Chondrocyte (in vitro differentiated cells): Measurements from ENCODE around the gene PITPNM3. TPM values are rescaled to one million over a fixed set of nuclear protein-coding genes. Genes with fewer than 3 reads are reported as not detected.

Experiments
- DNase-seq: peaks from one replicate; pipeline ENCODE4 v3.0.0; 2021; ENCODE audit warnings: mixed read lengths, low spot score
- H3K27ac Mint-ChIP-seq: one replicate; pipeline ENCODE4 v1.8.0; 2021; ENCODE audit warnings: mild to moderate bottlenecking, moderate library complexity, mixed read lengths; ENCODE audit not compliant: unreplicated experiment
- H3K27me3 Mint-ChIP-seq: 2 replicates; pipeline ENCODE4 v1.8.0; 2021; ENCODE audit warnings: low read depth, mixed read lengths
- H3K36me3 Mint-ChIP-seq: 2 replicates; pipeline ENCODE4 v1.8.0; 2021; ENCODE audit warnings: low read depth, mixed read lengths
- H3K4me1 Mint-ChIP-seq: 2 replicates; pipeline ENCODE4 v1.8.0; 2021; ENCODE audit warnings: low read depth, mild to moderate bottlenecking, mixed read lengths
- H3K4me3 Mint-ChIP-seq: one replicate; pipeline ENCODE4 v1.8.0; 2021; ENCODE audit warnings: mild to moderate bottlenecking, moderate library complexity, mixed read lengths; ENCODE audit not compliant: unreplicated experiment
- H3K9me3 Mint-ChIP-seq: 2 replicates; pipeline ENCODE4 v1.8.0; 2021; ENCODE audit warnings: low read depth, mixed read lengths
- CTCF ChIP-seq: fragments of 200-600 bp; sonication (generic); IDR thresholded peaks from 2 replicates; pipeline ENCODE4 v1.5.0; 2021; ENCODE audit warnings: antibody characterized with exemption, mild to moderate bottlenecking, moderate library complexity
- total RNA-seq: library from RNA; stranded (reverse); gene quantifications from 3 replicates; pipeline ENCODE4 v1.2.1, GENCODE V29; 2021

PITPNM3 gene
- total RNA-seq, 1 donor from 2014 or later: 5.7 TPM

GRCh38 chr17:6435051-6435450, 121.3 kb downstream of the PITPNM3 start, which contains the start of gene AIPL1:
AIPL1 (minus strand) TSS chr17:6435121; CDS start chr17:6435104, 17 bp downstream.
- TF ChIP-seq CTCF: no peak
- Mint-ChIP-seq H3K9me3 (peaks cover 8% of the 10 kb centered on the region), H3K4me1 (no peaks in the 10 kb centered on the region), H3K27me3 (peaks cover 12% of the 10 kb centered on the region), H3K36me3 (peaks cover 3% of the 10 kb centered on the region), H3K27ac (no peak within 1 kb of the TSS), H3K4me3 (no peak within 1 kb of the TSS)
- no peak for DNase-seq

GRCh38 chr17:6430769-6431168, 125.6 kb downstream of the PITPNM3 start:
- Mint-ChIP-seq H3K9me3 (peaks cover 8% of the 10 kb centered on the region), H3K4me3 (no peak overlapping the region), H3K27me3 (peaks cover 5% of the 10 kb centered on the region), H3K27ac (no peak overlapping the region), H3K36me3 (peaks cover 6% of the 10 kb centered on the region), H3K4me1 (peaks cover 3% of the 10 kb centered on the region)
- no peak for DNase-seq
- peak; percentile 61 for TF ChIP-seq CTCF

GRCh38 chr17:6429266-6429665, 127.1 kb downstream of the PITPNM3 start:
- Mint-ChIP-seq H3K4me1 (peaks cover 3% of the 10 kb centered on the region), H3K27ac (no peak overlapping the region), H3K4me3 (no peak overlapping the region), H3K36me3 (peaks cover 6% of the 10 kb centered on the region), H3K27me3 (peaks cover 11% of the 10 kb centered on the region), H3K9me3 (peaks cover 8% of the 10 kb centered on the region)
- no peak for DNase-seq
- TF ChIP-seq CTCF: no peak

DNA sequence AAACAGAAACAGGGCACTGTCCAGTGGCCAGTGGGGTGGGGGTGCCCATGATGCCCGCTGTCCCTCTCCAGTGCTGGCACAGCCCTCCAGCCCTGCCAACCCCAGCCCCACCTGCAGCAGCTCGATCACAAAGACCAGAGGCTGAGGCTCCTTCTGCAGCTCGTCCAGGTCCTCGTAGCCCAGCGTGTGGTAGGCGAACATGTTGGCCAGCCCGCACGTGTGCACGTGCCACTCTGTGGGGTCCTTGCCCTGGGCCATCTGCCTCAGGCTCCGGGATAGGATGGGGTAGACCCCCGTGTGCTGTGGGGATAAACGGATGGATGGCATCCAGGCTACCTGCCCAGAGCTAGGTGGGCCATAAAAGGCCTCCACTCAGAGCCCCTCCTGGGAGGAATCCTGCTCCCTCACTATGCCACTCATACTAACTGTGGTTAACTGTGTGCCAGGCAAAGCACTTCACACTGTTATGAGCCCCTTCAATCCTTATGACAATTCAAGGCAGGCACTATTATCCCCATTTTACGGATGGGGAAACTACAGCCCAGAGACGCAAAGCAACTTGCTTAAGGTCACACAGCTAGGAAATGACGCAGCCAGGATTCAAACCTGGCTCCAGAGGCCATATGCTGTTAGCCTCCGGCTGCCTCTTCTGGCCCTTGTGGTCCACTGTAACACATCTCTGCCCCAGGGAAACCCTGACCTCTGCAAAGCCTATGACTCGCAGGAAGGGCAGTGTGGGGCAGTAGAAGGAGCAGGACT, 128.0 kb downstream of the PITPNM3 start:
- no peak overlapping the region for H3K27ac Mint-ChIP-seq

GRCh38 chr17:6427279-6427781, 129.0 kb downstream of the PITPNM3 start:
- Mint-ChIP-seq H3K27me3 (peaks cover 16% of the 10 kb centered on the region), H3K36me3 (peaks cover 6% of the 10 kb centered on the region), H3K4me3 (no peak overlapping the region), H3K27ac (no peak overlapping the region), H3K4me1 (peaks cover 3% of the 10 kb centered on the region), H3K9me3 (peaks cover 8% of the 10 kb centered on the region)
- no peak for DNase-seq
- TF ChIP-seq CTCF: peak; percentile 39

More for the DNA sequence above, 128.0 kb downstream of the PITPNM3 start:
- DNase-seq: no peak
- H3K9me3 Mint-ChIP-seq: peaks cover 8% of the 10 kb centered on the region
- no peak for TF ChIP-seq CTCF
- H3K27me3 Mint-ChIP-seq: peaks cover 16% of the 10 kb centered on the region
- H3K36me3 Mint-ChIP-seq: peaks cover 6% of the 10 kb centered on the region
- no peak overlapping the region for H3K4me3 Mint-ChIP-seq
- H3K4me1 Mint-ChIP-seq: peaks cover 3% of the 10 kb centered on the region
